PC-3 (cell line): Measurements from ENCODE around the gene PTPN1.

ENCODE experiments used
- CTCF ChIP-seq: fragments of 300-600 bp; sonication (generic); conservative IDR thresholded peaks from 2 replicates; pipeline ENCODE4 v1.5.1; 2017; ENCODE audit warnings: antibody characterized with exemption, low read depth, mild to moderate bottlenecking, low read length
- EZH2 ChIP-seq: fragments of 300-600 bp; sonication (generic); IDR thresholded peaks from one replicate; pipeline ENCODE4 v1.6.1; 2017; ENCODE audit warnings: antibody characterized with exemption, mild to moderate bottlenecking, low read length; ENCODE audit not compliant: unreplicated experiment
- EZH2phosphoT487 ChIP-seq: fragments of 300-600 bp; sonication (generic); IDR thresholded peaks from 2 replicates; pipeline ENCODE4 v1.6.1; 2018; ENCODE audit warnings: mild to moderate bottlenecking, antibody characterized with exemption, low read length, borderline replicate concordance

GRCh38 chr20:50610212-50610718, 100.1 kb downstream of the PTPN1 start:
- TF ChIP-seq CTCF (peak; percentile 46), EZH2 (no peak), EZH2phosphoT487 (no peak)
